SK-N-MC (cell line): ENCODE results near the gene CLTB.

ENCODE experiments used
- EZH2 ChIP-seq: fragments of 200-600 bp; sonication (generic); IDR thresholded peaks from one replicate; pipeline ENCODE4 v1.6.1; 2017; ENCODE audit warnings: antibody characterized with exemption
- POLR2AphosphoS5 ChIP-seq: IDR thresholded peaks from 2 replicates; pipeline ENCODE4 v1.6.1; 2012; ENCODE audit warnings: mild to moderate bottlenecking, low read depth, low read length, borderline replicate concordance

- TF ChIP-seq EZH2: no peak
- TF ChIP-seq POLR2AphosphoS5: no peak; the same call in 1 of the 2 replicates
Observed at GRCh38 chr5:176447591-176447977, 31.2 kb upstream of the CLTB start.
